ENCODE measurements around the gene NOS2. TPM values are rescaled to one million over a fixed set of nuclear protein-coding genes. Genes with fewer than 3 reads are reported as not detected.
A peak's percentile ranks its signal among the peaks of the same experiment; 100 is the strongest.
"Not testable (repeated sequence)": the region's sequence is repeated elsewhere in the genome, so short reads cannot be mapped to it uniquely, and the experiment has no call there.

The NOS2 gene
- total RNA-seq = not detected

GRCh38 chr17:27800522-27800921 lies at the start of gene NOS2:
Gene NOS2 (minus strand): TSS chr17:27800529. CDS start chr17:27798809, 1,720 bp downstream.
- DNase-seq (ENCODE audit: low spot score) (peak; percentile 85), ATAC-seq (peak; percentile 91)

- no peak for ATAC-seq
- no peak for DNase-seq (ENCODE audit: low spot score)
Measured at GRCh38 chr17:27849474-27850185, 49.3 kb upstream of the NOS2 start.

- ATAC-seq (no peak), DNase-seq (ENCODE audit: low spot score) (no peak)
Measured at GRCh38 chr17:27848931-27849330, 48.6 kb upstream of the NOS2 start.

- DNase-seq (ENCODE audit: low spot score); ATAC-seq: not testable (repeated sequence)
Measured at GRCh38 chr17:27846808-27847307, 46.5 kb upstream of the NOS2 start.

- DNase-seq (ENCODE audit: low spot score) (no peak), ATAC-seq (no peak)
Measured at GRCh38 chr17:27846042-27846655, 45.8 kb upstream of the NOS2 start.

- DNase-seq (ENCODE audit: low spot score) (no peak), ATAC-seq (peak; percentile 58)
Measured at GRCh38 chr17:27845264-27846041, 45.1 kb upstream of the NOS2 start.

- ATAC-seq (peak; percentile 68), DNase-seq (ENCODE audit: low spot score) (no peak)
Measured at GRCh38 chr17:27840688-27841087, 40.4 kb upstream of the NOS2 start.

- ATAC-seq = peak; percentile 6
- not testable (repeated sequence) for DNase-seq (ENCODE audit: low spot score)
Measured at GRCh38 chr17:27840406-27840678, 40.0 kb upstream of the NOS2 start.

GRCh38 chr17:27839571-27840405 lies 39.5 kb upstream of the NOS2 start:
- ATAC-seq = peak; percentile 82
- DNase-seq (ENCODE audit: low spot score) = peak; percentile 52

- DNase-seq (ENCODE audit: low spot score); ATAC-seq: not testable (repeated sequence)
Measured at GRCh38 chr17:27838607-27839006, 38.3 kb upstream of the NOS2 start.

- DNase-seq (ENCODE audit: low spot score) = not testable (repeated sequence)
- peak; percentile 47 for ATAC-seq
Measured at GRCh38 chr17:27837769-27838168, 37.4 kb upstream of the NOS2 start.

GRCh38 chr17:27836651-27837050 lies 36.3 kb upstream of the NOS2 start:
- no peak for DNase-seq (ENCODE audit: low spot score)
- no peak for ATAC-seq

- ATAC-seq = no peak
- no peak for DNase-seq (ENCODE audit: low spot score)
Measured at GRCh38 chr17:27834571-27834970, 34.2 kb upstream of the NOS2 start.

GRCh38 chr17:27832831-27833230 lies 32.5 kb upstream of the NOS2 start:
- no peak for ATAC-seq
- DNase-seq (ENCODE audit: low spot score) = no peak

- DNase-seq (ENCODE audit: low spot score) (peak; percentile 81), ATAC-seq (peak; percentile 86)
Measured at GRCh38 chr17:27829888-27830287, 29.6 kb upstream of the NOS2 start.

GRCh38 chr17:27829143-27829711 lies 28.9 kb upstream of the NOS2 start:
- not testable (repeated sequence) for ATAC-seq; DNase-seq (ENCODE audit: low spot score)

GRCh38 chr17:27825459-27825858 lies 25.1 kb upstream of the NOS2 start:
- no peak for ATAC-seq
- DNase-seq (ENCODE audit: low spot score) = no peak

GRCh38 chr17:27824745-27825144 lies 24.4 kb upstream of the NOS2 start:
- DNase-seq (ENCODE audit: low spot score) (no peak), ATAC-seq (no peak)

GRCh38 chr17:27824176-27824715 lies 23.9 kb upstream of the NOS2 start:
- DNase-seq (ENCODE audit: low spot score) = no peak

GRCh38 chr17:27822108-27822507 lies 21.8 kb upstream of the NOS2 start:
- ATAC-seq; DNase-seq (ENCODE audit: low spot score): not testable (repeated sequence)

More at GRCh38 chr17:27824176-27824715, 23.9 kb upstream of the NOS2 start:
- no peak for ATAC-seq
